Colonic mucosa (tissue), 4 donors: ENCODE results near the gene RGS19. TPM values are rescaled to one million over a fixed set of nuclear protein-coding genes. Genes with fewer than 3 reads are reported as not detected.
A peak's percentile ranks its signal among the peaks of the same experiment; 100 is the strongest.

Source experiments
- DNase-seq: peaks from one replicate; pipeline ENCODE4 v3.0.0-alpha.2; 2020
- H3K27ac ChIP-seq: fragments of 200-600 bp; one replicate; pipeline ENCODE4 v1.8.0; 2021
- H3K27me3 ChIP-seq: fragments of 200-600 bp; one replicate; pipeline ENCODE4 v1.8.0; 2021
- H3K36me3 ChIP-seq: fragments of 200-600 bp; one replicate; pipeline ENCODE4 v1.8.0; 2021
- H3K4me1 ChIP-seq: fragments of 200-600 bp; one replicate; pipeline ENCODE4 v1.8.0; 2021; ENCODE audit warnings: mild to moderate bottlenecking
- H3K4me3 ChIP-seq: fragments of 200-600 bp; one replicate; pipeline ENCODE4 v1.8.0; 2021
- H3K9ac ChIP-seq, 2 donors: one replicate each; pipeline ENCODE4 v1.7.0; 2013; ENCODE audit warnings: control low read depth in 2 of 2, low read depth in 2 of 2, low read length in 2 of 2
- H3K9me3 ChIP-seq: fragments of 200-600 bp; one replicate; pipeline ENCODE4 v1.8.0; 2021
- intact Hi-C: fragments of 100-400 bp; cut with DNase I; formaldehyde crosslinking; loops from one replicate; pipeline ENCODE4 v1.14.1; 2022
- total RNA-seq, 2 donors: library from RNA; stranded (reverse); fragmentation: NEBNext Ultra II Directional in 1 of 2; extraction: Animal tissue kit (Norgen Biotek cat#: 25700) in 1 of 2; gene quantifications; one replicate each; pipeline ENCODE4 v1.2.1, GENCODE V29; 2021
- TF ChIP-seq, protein P1 (sequence below): fragments of 200-600 bp; IDR thresholded peaks from one replicate; pipeline ENCODE4 v1.8.0; 2022; ENCODE audit warnings: antibody characterized with exemption, mild to moderate bottlenecking
- donor health status: healthy.
- donor health status: DM: no; HTN: no; CAD: no.
- donor health status: DM: no; HTN: no; CAD: no.

RGS19 gene
- total RNA-seq, 2 donors from 2014 or later: 3.4 to 4.5 TPM

DNA sequence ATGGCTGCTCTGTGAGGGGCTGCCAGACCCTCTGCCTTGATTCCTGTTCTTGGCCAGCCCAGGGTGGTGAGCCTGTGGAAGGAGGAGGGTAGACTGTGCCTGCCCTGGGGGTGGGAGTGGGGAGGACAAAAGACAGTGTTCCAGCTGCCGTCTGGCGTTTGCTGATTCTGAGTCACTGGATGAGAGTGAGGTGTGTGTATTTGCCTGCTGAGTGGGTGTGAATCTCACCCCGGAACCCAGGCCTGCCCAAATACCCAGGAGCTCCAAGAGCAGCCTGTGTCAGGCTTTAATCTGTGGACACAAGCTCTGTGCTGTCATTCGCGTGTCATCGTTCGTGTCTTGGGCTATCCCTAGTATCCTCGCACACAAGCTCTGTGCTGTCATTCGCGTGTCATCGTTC, 7.5 kb upstream of the RGS19 start:
- no peak overlapping the region for H3K9ac ChIP-seq
- H3K9me3 ChIP-seq: no peaks in the 10 kb centered on the region
- no peaks in the 10 kb centered on the region for H3K36me3 ChIP-seq
- no peak for DNase-seq
- H3K27ac ChIP-seq: no peak overlapping the region
- H3K4me3 ChIP-seq: no peak overlapping the region
- TF ChIP-seq, protein P1, sequence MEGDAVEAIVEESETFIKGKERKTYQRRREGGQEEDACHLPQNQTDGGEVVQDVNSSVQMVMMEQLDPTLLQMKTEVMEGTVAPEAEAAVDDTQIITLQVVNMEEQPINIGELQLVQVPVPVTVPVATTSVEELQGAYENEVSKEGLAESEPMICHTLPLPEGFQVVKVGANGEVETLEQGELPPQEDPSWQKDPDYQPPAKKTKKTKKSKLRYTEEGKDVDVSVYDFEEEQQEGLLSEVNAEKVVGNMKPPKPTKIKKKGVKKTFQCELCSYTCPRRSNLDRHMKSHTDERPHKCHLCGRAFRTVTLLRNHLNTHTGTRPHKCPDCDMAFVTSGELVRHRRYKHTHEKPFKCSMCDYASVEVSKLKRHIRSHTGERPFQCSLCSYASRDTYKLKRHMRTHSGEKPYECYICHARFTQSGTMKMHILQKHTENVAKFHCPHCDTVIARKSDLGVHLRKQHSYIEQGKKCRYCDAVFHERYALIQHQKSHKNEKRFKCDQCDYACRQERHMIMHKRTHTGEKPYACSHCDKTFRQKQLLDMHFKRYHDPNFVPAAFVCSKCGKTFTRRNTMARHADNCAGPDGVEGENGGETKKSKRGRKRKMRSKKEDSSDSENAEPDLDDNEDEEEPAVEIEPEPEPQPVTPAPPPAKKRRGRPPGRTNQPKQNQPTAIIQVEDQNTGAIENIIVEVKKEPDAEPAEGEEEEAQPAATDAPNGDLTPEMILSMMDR: no peak
- H3K4me1 ChIP-seq: peaks cover 3% of the 10 kb centered on the region
- intact Hi-C loops: no loop called here
- peaks cover 19% of the 10 kb centered on the region for H3K27me3 ChIP-seq

DNA sequence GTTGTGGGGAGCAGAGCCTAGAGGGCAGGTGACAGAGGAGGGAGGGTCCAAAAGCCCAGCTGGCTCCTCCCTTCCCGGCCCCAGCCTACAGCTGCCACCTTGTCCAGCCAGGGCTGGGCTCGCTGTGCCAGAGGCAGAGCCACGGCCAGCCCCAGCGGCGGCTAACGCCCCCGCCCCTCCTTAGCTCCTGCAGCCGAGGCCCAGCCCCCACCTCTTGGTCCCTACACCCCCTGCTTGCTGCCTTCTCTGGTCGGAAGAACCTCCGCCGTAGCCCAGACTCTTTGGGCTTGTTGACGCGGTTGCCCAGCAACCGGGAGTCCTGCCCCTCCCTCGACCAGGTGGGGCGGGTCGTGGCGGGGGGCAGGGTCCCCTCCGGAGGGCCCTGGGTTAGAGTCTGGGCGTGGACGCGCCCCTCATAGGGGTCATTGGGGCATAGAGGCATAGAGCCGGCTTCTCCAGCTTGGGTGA, 5.4 kb upstream of the RGS19 start:
- DNase-seq: no peak
- peaks cover 19% of the 10 kb centered on the region for H3K27me3 ChIP-seq
- TF ChIP-seq, protein P1: no peak
- H3K4me3 ChIP-seq: no peak overlapping the region
- H3K27ac ChIP-seq: no peak overlapping the region
- H3K36me3 ChIP-seq: no peaks in the 10 kb centered on the region
- H3K9me3 ChIP-seq: no peaks in the 10 kb centered on the region
- intact Hi-C loops: no loop called here
- H3K4me1 ChIP-seq: peaks cover 3% of the 10 kb centered on the region
- H3K9ac ChIP-seq: no peak overlapping the region

DNA sequence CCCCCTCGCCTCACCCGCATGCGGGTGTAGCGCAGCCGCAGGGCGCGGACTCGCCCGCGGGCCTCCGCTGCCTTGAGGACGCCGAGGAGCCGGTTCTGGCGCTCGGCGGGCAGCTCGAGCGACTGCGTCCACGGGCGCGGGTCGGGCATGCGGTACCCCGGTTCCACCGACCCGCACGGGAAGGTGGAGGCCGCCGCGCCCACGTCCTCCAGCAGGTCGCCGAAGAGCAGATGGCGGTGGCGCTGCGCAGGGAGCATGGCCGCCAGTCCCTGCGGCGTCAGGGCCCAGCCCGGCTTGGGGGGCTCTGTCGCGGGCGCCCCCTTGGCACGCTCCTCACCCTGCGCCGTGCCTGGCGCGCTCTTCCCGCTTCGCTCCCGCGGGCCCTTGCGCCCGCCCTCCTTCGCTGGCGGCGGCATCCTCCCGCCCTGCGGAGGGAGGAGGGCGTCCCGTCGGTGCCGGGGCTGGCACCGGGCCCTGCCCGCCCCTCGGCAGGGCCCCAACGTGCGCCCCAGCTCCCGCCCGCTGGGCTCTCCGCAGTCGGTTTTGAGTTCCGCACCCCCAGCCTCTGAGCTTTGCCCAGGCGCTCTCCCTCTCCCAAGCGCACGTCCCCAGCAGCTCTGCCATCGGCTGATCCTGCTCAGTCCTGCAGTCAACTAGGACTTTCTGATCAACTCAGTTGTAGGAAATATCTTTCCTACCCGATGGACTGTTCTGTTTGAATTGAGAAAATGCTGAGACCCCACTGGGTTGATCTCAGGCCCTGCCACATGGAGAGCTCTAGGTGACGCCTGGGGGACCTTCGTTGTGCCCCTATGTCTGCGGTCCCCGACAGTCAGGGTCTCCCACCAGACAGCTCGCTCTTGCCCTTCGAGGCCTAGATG, 4.7 kb upstream of the RGS19 start, which contains the start of gene LKAAEAR1:
Gene LKAAEAR1, minus strand, starts transcription at position 595 of the 881 bp plus-strand sequence. Its CDS starts 179 bp downstream, at position 416.
- peaks cover 19% of the 10 kb centered on the region for H3K27me3 ChIP-seq
- TF ChIP-seq, protein P1: no peak
- H3K4me1 ChIP-seq: peaks cover 3% of the 10 kb centered on the region

DNA sequence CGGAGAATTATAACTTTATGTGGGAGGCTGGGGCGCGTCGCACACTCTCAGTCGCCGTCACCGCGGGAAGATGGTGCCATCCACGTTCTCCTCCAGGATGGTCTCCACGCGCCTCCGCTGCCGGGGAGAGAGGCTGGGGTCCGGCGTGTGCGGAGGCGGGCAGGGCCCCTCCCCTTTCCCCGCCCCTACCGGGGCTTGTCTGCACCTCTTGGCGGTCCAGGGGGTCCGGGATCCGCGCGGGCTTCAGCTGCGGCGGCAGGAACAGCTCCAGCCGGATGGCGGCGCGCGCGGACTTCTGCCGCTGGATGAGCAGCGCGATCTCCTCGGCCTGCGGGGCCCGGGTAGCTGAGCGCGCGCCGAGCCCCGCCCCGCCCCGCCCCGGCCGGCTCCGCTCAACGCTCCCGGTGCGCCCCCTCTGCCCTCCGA, 4.1 kb upstream of the RGS19 start:
- Histone ChIP-seq H3K27me3 (peaks cover 19% of the 10 kb centered on the region), H3K9me3 (no peaks in the 10 kb centered on the region), H3K36me3 (no peaks in the 10 kb centered on the region), H3K4me1 (peaks cover 3% of the 10 kb centered on the region), H3K27ac (no peak overlapping the region), H3K9ac (peak overlapping the region in 1 of 2 donors; percentile 35), H3K4me3 (peak overlapping the region; percentile 44)
- intact Hi-C loops: no loop called here
- DNase-seq: peak; percentile 60
- TF ChIP-seq, protein P1: peak; percentile 37

More for the DNA sequence above, 4.7 kb upstream of the RGS19 start, which contains the start of gene LKAAEAR1:
- H3K9me3 ChIP-seq: no peaks in the 10 kb centered on the region
- H3K27ac ChIP-seq: no peak within 1 kb of the TSS
- intact Hi-C loops: no loop called here
- H3K4me3 ChIP-seq: peak within 1 kb of the TSS; percentile 44
- DNase-seq: no peak
- peak within 1 kb of the TSS in 1 of 2 donors; percentile 35 for H3K9ac ChIP-seq
- no peaks in the 10 kb centered on the region for H3K36me3 ChIP-seq

DNA sequence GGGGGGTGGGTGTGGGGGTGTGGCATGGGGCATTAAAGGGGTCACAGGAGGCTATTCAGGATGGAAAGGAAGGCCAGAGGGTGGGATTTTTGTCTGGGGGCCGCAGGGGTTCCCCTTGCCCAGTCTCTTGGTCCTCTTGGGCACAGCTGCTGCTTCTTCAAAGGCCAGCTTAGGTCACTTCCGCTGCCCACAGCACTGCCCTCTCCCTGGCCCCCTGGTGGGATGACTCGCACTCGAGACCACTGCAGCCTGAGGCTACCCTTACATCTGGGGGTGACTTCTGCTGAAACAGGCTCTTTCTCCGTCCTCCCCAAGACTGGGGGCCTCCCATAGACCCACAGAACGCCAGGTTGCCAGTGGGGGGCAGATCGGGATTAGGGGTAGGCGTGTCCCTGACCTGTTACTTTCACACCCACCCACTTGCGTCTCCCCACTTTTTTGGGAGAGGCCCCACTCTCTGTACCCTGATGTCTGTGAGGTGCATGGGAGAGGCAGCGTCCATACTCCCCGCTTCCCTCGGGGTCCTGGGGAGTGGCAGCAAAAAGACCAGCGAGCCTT, 3.6 kb upstream of the RGS19 start:
- H3K9ac ChIP-seq: peak overlapping the region; percentile 12 to 35
- no peaks in the 10 kb centered on the region for H3K9me3 ChIP-seq
- DNase-seq: no peak
- H3K27me3 ChIP-seq: peaks cover 19% of the 10 kb centered on the region
- TF ChIP-seq, protein P1: no peak
- intact Hi-C loops: no loop called here
- H3K4me3 ChIP-seq: peak overlapping the region; percentile 44
- H3K27ac ChIP-seq: no peak overlapping the region
- H3K36me3 ChIP-seq: no peaks in the 10 kb centered on the region
- peaks cover 3% of the 10 kb centered on the region for H3K4me1 ChIP-seq
